Cerebellar cortex (tissue), 1 donor: Measurements from ENCODE around the gene SUSD5.
A peak's percentile ranks its signal among the peaks of the same experiment; 100 is the strongest.
"Not testable (repeated sequence)": the region's sequence is repeated elsewhere in the genome, so short reads cannot be mapped to it uniquely, and the experiment has no call there.

Experiments used
- DNase-seq: peaks from one replicate; pipeline ENCODE4 v3.0.0-alpha.2; 2015; ENCODE audit warnings: low spot score

SUSD5 gene

GRCh38 chr3:33152363-33153360 is 65.9 kb downstream of the SUSD5 start:
- no peak for DNase-seq

- no peak for DNase-seq
Observed at GRCh38 chr3:33149342-33149741, 69.3 kb downstream of the SUSD5 start.

- peak; percentile 9 for DNase-seq
Observed at GRCh38 chr3:33146791-33147445, 71.7 kb downstream of the SUSD5 start.

GRCh38 chr3:33145901-33146580 is 72.6 kb downstream of the SUSD5 start:
- no peak for DNase-seq

GRCh38 chr3:33145221-33145900 is 73.2 kb downstream of the SUSD5 start:
- DNase-seq: no peak

GRCh38 chr3:33144433-33144832 is 74.2 kb downstream of the SUSD5 start:
- DNase-seq: peak; percentile 25

GRCh38 chr3:33141006-33141405 is 77.6 kb downstream of the SUSD5 start:
- no peak for DNase-seq

- no peak for DNase-seq
Observed at GRCh38 chr3:33139996-33140395, 78.6 kb downstream of the SUSD5 start.

- not testable (repeated sequence) for DNase-seq
Observed at GRCh38 chr3:33139006-33139623, 79.5 kb downstream of the SUSD5 start.

GRCh38 chr3:33137691-33138090 is 80.9 kb downstream of the SUSD5 start:
- DNase-seq: no peak

GRCh38 chr3:33134026-33134625 is 84.5 kb downstream of the SUSD5 start:
- no peak for DNase-seq

- no peak for DNase-seq
Observed at GRCh38 chr3:33132019-33132360, 86.6 kb downstream of the SUSD5 start.

- peak; percentile 82 for DNase-seq
Observed at GRCh38 chr3:33131331-33132018, 87.1 kb downstream of the SUSD5 start.

GRCh38 chr3:33130144-33130543 is 88.5 kb downstream of the SUSD5 start:
- DNase-seq: no peak

GRCh38 chr3:33128706-33129105 is 89.9 kb downstream of the SUSD5 start:
- no peak for DNase-seq

GRCh38 chr3:33125840-33126239 is 92.8 kb downstream of the SUSD5 start:
- DNase-seq: no peak

- no peak for DNase-seq
Observed at GRCh38 chr3:33124638-33125037, 94.0 kb downstream of the SUSD5 start.

GRCh38 chr3:33122991-33123390 is 95.6 kb downstream of the SUSD5 start:
- no peak for DNase-seq

- DNase-seq: no peak
Observed at GRCh38 chr3:33119891-33120290, 98.7 kb downstream of the SUSD5 start.

- DNase-seq: no peak
Observed at GRCh38 chr3:33117461-33117860, 101.1 kb downstream of the SUSD5 start.
